DOHH2 (cell line): ENCODE measurements around the gene STX18.

Experiments
- CTCF ChIP-seq: fragments of 200-600 bp; sonication (generic); IDR thresholded peaks from one replicate; pipeline ENCODE4 v1.5.1; 2014; ENCODE audit warnings: antibody characterized with exemption, mild to moderate bottlenecking, low read depth, low read length; ENCODE audit not compliant: poor library complexity, severe bottlenecking
- EZH2phosphoT487 ChIP-seq: fragments of 200-600 bp; sonication (generic); IDR thresholded peaks from 2 replicates; pipeline ENCODE4 v1.6.1; 2017; ENCODE audit warnings: borderline replicate concordance, mild to moderate bottlenecking, antibody characterized with exemption, low read length, moderate library complexity, mixed read lengths

- TF ChIP-seq CTCF (no peak), EZH2phosphoT487 (no peak)
Measured at GRCh38 chr4:4462970-4463369, 78.9 kb downstream of the STX18 start.
